Trophoblast cell (in vitro differentiated cells and primary cell): ENCODE measurements around the gene GBF1.
A peak's percentile ranks its signal among the peaks of the same experiment; 100 is the strongest.

Experiments
- DNase-seq, 2 donors: peaks; one replicate each; pipeline ENCODE4 v3.0.0-alpha.2; 2016
- H2AFZ ChIP-seq: 2 replicates; pipeline ENCODE4 v1.6.1; 2013; ENCODE audit warnings: low read length, moderate library complexity, mild to moderate bottlenecking; ENCODE audit not compliant: insufficient read depth, poor library complexity
- H2AK5ac ChIP-seq: 2 replicates; pipeline ENCODE4 v1.6.1; 2013; ENCODE audit warnings: mild to moderate bottlenecking, low read length
- H2BK120ac ChIP-seq: 2 replicates; pipeline ENCODE4 v1.6.1; 2013; ENCODE audit warnings: low read length, mild to moderate bottlenecking, moderate library complexity; ENCODE audit not compliant: insufficient read depth, poor library complexity
- H2BK12ac ChIP-seq: 2 replicates; pipeline ENCODE4 v1.6.1; 2013; ENCODE audit warnings: mild to moderate bottlenecking, low read length, moderate library complexity
- H2BK5ac ChIP-seq: 2 replicates; pipeline ENCODE4 v1.6.1; 2013; ENCODE audit warnings: low read length, low read depth, moderate library complexity, mild to moderate bottlenecking; ENCODE audit not compliant: poor library complexity
- H3K14ac ChIP-seq: 2 replicates; pipeline ENCODE4 v1.6.1; 2013; ENCODE audit warnings: mild to moderate bottlenecking, low read length
- H3K18ac ChIP-seq: 2 replicates; pipeline ENCODE4 v1.6.1; 2013; ENCODE audit warnings: mild to moderate bottlenecking, low read length
- H3K23ac ChIP-seq: 2 replicates; pipeline ENCODE4 v1.6.1; 2013; ENCODE audit warnings: low read length
- H3K27ac ChIP-seq: 2 replicates; pipeline ENCODE4 v1.5.1; 2013; ENCODE audit warnings: low read depth, mild to moderate bottlenecking, inconsistent platforms, low read length, moderate library complexity
- H3K27me3 ChIP-seq: 2 replicates; pipeline ENCODE4 v1.6.1; 2013; ENCODE audit warnings: inconsistent platforms, mild to moderate bottlenecking, low read length, moderate library complexity; ENCODE audit not compliant: insufficient read depth
- H3K36me3 ChIP-seq, 2 experiments: 1 replicate in 1 of 2; 2 replicates in 1 of 2; pipeline ENCODE4 v1.6.1; 2013; ENCODE audit warnings: low read length in 2 of 2, mild to moderate bottlenecking in 2 of 2, moderate library complexity in 1 of 2; ENCODE audit not compliant: insufficient read depth in 2 of 2, control insufficient read depth in 1 of 2
- H3K4ac ChIP-seq: 2 replicates; pipeline ENCODE4 v1.6.1; 2013; ENCODE audit warnings: low read depth, mild to moderate bottlenecking, low read length, moderate library complexity
- H3K4me1 ChIP-seq, 2 experiments: 1 replicate in 1 of 2; 2 replicates in 1 of 2; pipeline ENCODE4 v1.6.1; 2013; ENCODE audit warnings: low read length in 2 of 2, mild to moderate bottlenecking in 2 of 2, moderate library complexity in 1 of 2; ENCODE audit not compliant: insufficient read depth in 2 of 2, control insufficient read depth in 1 of 2
- H3K4me2 ChIP-seq: 2 replicates; pipeline ENCODE4 v1.6.1; 2013; ENCODE audit warnings: inconsistent platforms, mild to moderate bottlenecking, low read length, moderate library complexity
- H3K4me3 ChIP-seq: 2 replicates; pipeline ENCODE4 v1.5.1; 2013; ENCODE audit warnings: mild to moderate bottlenecking, low read depth, low read length, inconsistent platforms
- H3K79me1 ChIP-seq: one replicate; pipeline ENCODE4 v1.6.1; 2013; ENCODE audit warnings: low read length
- H3K79me2 ChIP-seq: 2 replicates; pipeline ENCODE4 v1.6.1; 2013; ENCODE audit warnings: low read length, mild to moderate bottlenecking; ENCODE audit not compliant: control insufficient read depth, insufficient read depth, poor library complexity
- H3K9ac ChIP-seq: 2 replicates; pipeline ENCODE4 v1.6.1; 2013; ENCODE audit warnings: mild to moderate bottlenecking, low read length
- H3K9me3 ChIP-seq: 2 replicates; pipeline ENCODE4 v1.6.1; 2013; ENCODE audit warnings: low read depth, mild to moderate bottlenecking, control low read depth, inconsistent platforms, low read length; ENCODE audit not compliant: insufficient read depth
- H4K12ac ChIP-seq: 2 replicates; pipeline ENCODE4 v1.6.1; 2013; ENCODE audit warnings: low read depth, mild to moderate bottlenecking, low read length, moderate library complexity
- H4K8ac ChIP-seq: 2 replicates; pipeline ENCODE4 v1.6.1; 2013; ENCODE audit warnings: low read depth, mild to moderate bottlenecking, low read length, moderate library complexity
- H4K91ac ChIP-seq: one replicate; pipeline ENCODE4 v1.6.1; 2013; ENCODE audit warnings: low read depth, mild to moderate bottlenecking, low read length, moderate library complexity
- WGBS: extraction: QIAGEN DNeasy Blood & Tissue Kit; methylation state at CpG from one replicate; pipeline ENCODE4 v1.1.7; 2013; ENCODE audit warnings: missing lambda C conversion rate; ENCODE audit not compliant: insufficient read length, insufficient coverage; ENCODE audit errors: extremely low coverage; 5-methylcytosine and 5-hydroxymethylcytosine counted together

The GBF1 gene

DNA sequence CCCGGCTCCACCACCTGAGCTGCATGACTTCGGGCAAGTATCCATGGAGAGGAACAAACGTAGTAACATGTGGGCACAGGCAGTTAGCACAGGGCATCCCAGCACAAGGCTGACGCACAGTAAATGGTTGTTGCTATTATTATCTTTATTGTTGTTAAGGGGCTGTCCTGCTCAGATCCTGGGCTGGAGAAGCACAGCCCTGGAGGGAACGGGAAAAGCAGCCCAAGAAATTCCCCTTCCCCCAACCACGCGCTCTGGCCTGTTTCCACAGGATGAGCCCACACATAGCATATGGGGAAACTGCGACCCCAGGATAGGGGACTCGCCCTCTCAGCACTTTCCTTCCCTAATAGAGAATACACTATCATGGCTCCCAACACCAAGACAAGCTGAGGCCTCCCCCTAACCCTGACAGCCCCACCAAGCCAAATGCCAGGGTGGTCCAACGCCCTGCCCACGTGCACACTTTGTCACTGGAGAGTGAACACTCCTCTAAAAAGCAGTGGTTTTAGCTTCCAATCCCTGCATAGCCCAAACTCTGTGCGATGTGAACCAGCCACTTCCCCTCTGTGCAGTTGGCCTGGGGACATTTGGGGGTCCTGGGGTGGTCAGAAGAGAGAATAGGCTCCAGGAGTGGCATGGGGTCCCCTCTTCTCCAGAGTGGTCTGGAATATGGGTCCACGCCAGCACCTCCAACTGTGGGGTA, 162.2 kb downstream of the GBF1 start:
- no peak overlapping the region for H3K4me2 ChIP-seq
- H3K79me1 ChIP-seq = no peaks in the 10 kb centered on the region
- no peak overlapping the region for H2BK12ac ChIP-seq
- no peak overlapping the region for H2AK5ac ChIP-seq
- H3K4me3 ChIP-seq = no peak overlapping the region
- no peak overlapping the region for H3K14ac ChIP-seq
- H3K27ac ChIP-seq = no peak overlapping the region
- no peak overlapping the region for H3K18ac ChIP-seq
- H4K8ac ChIP-seq = no peak overlapping the region
- no CpG with 5 or more reads among the region's 13 CpGs for WGBS
- peaks cover 46% of the 10 kb centered on the region for H3K27me3 ChIP-seq
- no peak for DNase-seq
- H3K9me3 ChIP-seq = peaks cover 6% of the 10 kb centered on the region
- H3K4ac ChIP-seq = no peak overlapping the region
- no peak overlapping the region for H3K23ac ChIP-seq
- no peak overlapping the region for H4K12ac ChIP-seq
- H3K36me3 ChIP-seq = no peaks in the 10 kb centered on the region
- H3K79me2 ChIP-seq = no peaks in the 10 kb centered on the region
- H2BK5ac ChIP-seq = no peak overlapping the region
- H4K91ac ChIP-seq = no peak overlapping the region
- no peak overlapping the region for H3K9ac ChIP-seq
- no peak overlapping the region for H2BK120ac ChIP-seq
- no peak overlapping the region for H2AFZ ChIP-seq
- peaks cover 6 to 13% of the 10 kb centered on the region in 2 experiments for H3K4me1 ChIP-seq

DNA sequence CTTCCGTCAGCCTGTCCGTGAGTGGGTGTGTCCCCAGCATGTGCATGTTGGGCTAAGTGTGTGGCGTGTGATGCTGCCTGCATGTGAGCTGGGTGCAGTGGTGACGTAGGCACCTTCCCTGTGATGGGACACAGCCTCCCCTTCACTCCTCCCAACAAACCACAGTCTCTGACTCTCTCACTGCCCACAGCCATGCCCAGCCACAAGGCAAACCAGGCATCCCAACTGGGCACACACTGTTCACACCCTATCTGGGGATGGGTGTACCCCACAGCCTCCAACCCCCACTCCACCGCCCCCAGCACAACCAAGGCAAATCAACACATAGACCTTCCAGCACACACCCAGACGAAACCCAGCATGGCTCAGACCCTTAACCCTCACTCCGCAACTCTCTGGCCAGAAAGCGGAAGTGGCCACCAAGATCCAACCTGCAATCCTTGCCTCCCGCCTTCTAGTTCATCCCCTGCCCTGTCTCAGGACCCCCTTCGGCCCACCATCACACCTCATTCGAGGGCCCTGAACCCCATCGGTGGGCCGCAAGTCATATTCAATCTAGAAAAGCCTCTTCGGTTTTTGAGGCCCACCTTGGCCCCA, 162.9 kb downstream of the GBF1 start:
- WGBS = no CpG with 5 or more reads among the region's 14 CpGs
- peaks cover 46% of the 10 kb centered on the region for H3K27me3 ChIP-seq
- H4K12ac ChIP-seq = no peak overlapping the region
- no peak overlapping the region for H4K8ac ChIP-seq
- no peak overlapping the region for H2BK5ac ChIP-seq
- H3K4me1 ChIP-seq = peaks cover 4 to 13% of the 10 kb centered on the region in 2 experiments
- H3K79me2 ChIP-seq = no peaks in the 10 kb centered on the region
- H3K9me3 ChIP-seq = peaks cover 6% of the 10 kb centered on the region
- H3K23ac ChIP-seq = no peak overlapping the region
- no peak overlapping the region for H3K4ac ChIP-seq
- H3K9ac ChIP-seq = no peak overlapping the region
- no peak overlapping the region for H3K27ac ChIP-seq
- no peak overlapping the region for H2AFZ ChIP-seq
- no peak overlapping the region for H3K4me3 ChIP-seq
- no peak overlapping the region for H3K14ac ChIP-seq
- no peak overlapping the region for H4K91ac ChIP-seq
- peak overlapping the region; percentile 74 for H3K4me2 ChIP-seq
- H2AK5ac ChIP-seq = no peak overlapping the region
- no peak overlapping the region for H3K18ac ChIP-seq
- DNase-seq = no peak
- H3K36me3 ChIP-seq = no peaks in the 10 kb centered on the region
- H3K79me1 ChIP-seq = no peaks in the 10 kb centered on the region
- no peak overlapping the region for H2BK120ac ChIP-seq
- no peak overlapping the region for H2BK12ac ChIP-seq

DNA sequence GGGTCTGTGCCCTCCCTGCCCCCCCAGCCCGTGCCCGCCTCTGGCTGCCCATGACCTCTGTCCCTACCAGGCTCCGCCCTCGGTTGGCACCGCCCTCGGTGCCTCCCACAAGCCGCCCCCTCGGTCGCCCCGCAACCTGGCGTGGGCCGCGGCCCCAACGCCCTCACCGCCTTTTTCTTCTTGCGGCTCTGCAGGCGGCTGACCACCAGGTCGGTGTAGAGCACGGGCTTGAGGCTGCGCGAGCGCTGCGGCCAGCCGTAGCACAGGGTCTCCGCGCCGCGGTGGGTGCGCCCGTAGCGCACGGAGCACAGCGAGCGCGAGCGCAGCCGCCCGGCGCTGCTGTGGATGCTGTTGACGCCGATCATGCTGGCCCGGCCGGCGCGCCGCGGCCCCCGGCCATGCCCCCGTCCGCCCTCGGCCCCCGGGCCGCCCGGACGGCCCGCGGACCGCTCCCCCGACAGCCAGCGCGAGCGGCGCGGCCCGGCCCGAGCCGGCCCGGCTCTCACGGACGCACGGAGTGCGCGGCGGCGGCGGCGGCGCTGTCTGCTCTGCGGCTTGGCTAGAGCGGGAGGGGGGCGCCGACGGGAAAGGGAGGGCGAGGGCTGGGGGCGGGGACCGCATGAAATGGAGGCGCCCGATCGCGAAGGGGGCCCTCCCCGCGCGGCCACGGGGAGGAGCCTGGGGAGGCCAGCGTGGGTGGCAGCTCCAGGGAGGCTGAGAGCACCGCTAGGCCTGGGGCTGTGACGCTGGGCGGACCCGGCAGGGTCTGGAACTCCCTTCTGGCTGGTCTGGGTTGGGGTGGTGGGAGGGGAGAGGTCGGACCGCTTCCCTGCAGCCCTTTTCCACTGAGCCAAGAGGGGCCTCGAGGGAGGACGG, 163.6 kb downstream of the GBF1 start:
- Histone ChIP-seq H4K8ac (no peak overlapping the region), H3K9me3 (peaks cover 6% of the 10 kb centered on the region), H2BK120ac (no peak overlapping the region), H3K27me3 (peaks cover 46% of the 10 kb centered on the region), H2BK12ac (no peak overlapping the region), H3K4me3 (peak overlapping the region; percentile 60), H2AFZ (peak overlapping the region; percentile 69), H3K79me2 (no peaks in the 10 kb centered on the region), H3K9ac (no peak overlapping the region), H3K36me3 (no peaks in the 10 kb centered on the region), H2AK5ac (no peak overlapping the region), H4K91ac (no peak overlapping the region), H3K27ac (no peak overlapping the region), H4K12ac (no peak overlapping the region), H3K4me1 (peaks cover 4 to 13% of the 10 kb centered on the region in 2 experiments), H3K4ac (no peak overlapping the region), H3K23ac (no peak overlapping the region), H3K18ac (no peak overlapping the region), H3K79me1 (no peaks in the 10 kb centered on the region), H3K14ac (no peak overlapping the region), H2BK5ac (no peak overlapping the region), H3K4me2 (peak overlapping the region; percentile 74)
- WGBS = no CpG with 5 or more reads among the region's 103 CpGs
- DNase-seq = peak in 1 of 2 donors; percentile 44

DNA sequence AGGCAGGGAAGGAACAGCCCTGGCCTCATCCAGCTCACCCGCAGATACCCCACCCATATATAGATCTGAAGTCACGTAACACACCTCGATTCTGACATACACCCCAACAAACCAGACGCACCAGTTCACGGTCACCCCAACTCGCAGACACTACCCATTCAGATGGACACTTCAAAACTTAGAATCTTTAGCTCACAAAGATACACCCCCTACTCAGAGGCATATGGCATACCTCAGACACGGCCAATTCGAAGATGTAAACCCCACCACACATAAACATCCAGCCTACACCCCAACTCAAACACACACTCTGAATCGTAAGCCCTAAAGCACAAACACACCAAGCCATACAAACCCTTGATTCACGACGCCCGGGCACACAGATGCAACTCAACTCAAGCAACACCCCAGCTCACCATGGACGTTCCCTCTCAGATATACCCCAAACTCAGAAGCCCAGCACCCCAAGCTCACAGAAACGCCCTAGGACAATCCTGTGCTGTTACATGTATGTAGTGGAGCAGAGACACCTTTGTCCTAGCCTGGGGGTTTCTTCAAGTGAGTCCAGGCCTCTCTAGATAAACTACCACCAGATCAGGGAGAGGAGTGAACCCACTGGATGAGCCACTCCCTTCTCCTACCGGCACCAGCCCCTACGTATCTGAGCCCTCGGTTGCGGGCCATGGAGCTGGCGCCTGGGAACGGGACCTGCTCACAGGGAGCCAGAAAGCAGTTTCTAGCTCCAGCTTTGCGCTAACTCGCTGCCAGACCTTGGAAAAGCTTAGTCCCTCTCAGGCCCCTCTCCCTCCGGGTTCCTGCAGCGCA, 164.5 kb downstream of the GBF1 start:
- Histone ChIP-seq H2BK5ac (no peak overlapping the region), H3K18ac (no peak overlapping the region), H4K12ac (no peak overlapping the region), H3K23ac (no peak overlapping the region), H4K8ac (no peak overlapping the region), H2BK120ac (no peak overlapping the region), H3K4me3 (no peak overlapping the region), H3K79me2 (no peaks in the 10 kb centered on the region), H3K4me2 (peak overlapping the region; percentile 74), H3K27me3 (peaks cover 46% of the 10 kb centered on the region), H3K14ac (no peak overlapping the region), H2AK5ac (no peak overlapping the region), H3K79me1 (no peaks in the 10 kb centered on the region), H3K9me3 (peaks cover 9% of the 10 kb centered on the region), H3K27ac (no peak overlapping the region), H3K9ac (no peak overlapping the region), H2BK12ac (no peak overlapping the region), H4K91ac (no peak overlapping the region), H2AFZ (no peak overlapping the region), H3K36me3 (no peaks in the 10 kb centered on the region), H3K4ac (no peak overlapping the region), H3K4me1 (peaks cover 4 to 13% of the 10 kb centered on the region in 2 experiments)
- peak in 1 of 2 donors; percentile 46 for DNase-seq
- WGBS = no CpG with 5 or more reads among the region's 24 CpGs
